H1 (cell line): ENCODE data around the gene ASPHD2. TPM values are rescaled to one million over a fixed set of nuclear protein-coding genes. Genes with fewer than 3 reads are reported as not detected.

Experiments used
- CTCF ChIA-PET: fragments of 300-600 bp; sonication (Branson Sonifier 250); formaldehyde crosslinking; loops from one replicate; lab custom pipeline; 2021; ENCODE audit not compliant: partially characterized antibody; lab: Charles Lee
- POLR2A ChIA-PET: fragments of 300-600 bp; sonication (Branson Sonifier 250); formaldehyde crosslinking; loops from one replicate; lab custom pipeline; 2021; ENCODE audit warnings: inconsistent platforms; ENCODE audit not compliant: partially characterized antibody; lab: Charles Lee
- DNase-seq, 2 experiments: peaks; one replicate each; pipeline versions ENCODE4 v3.0.0 to v3.0.0-alpha.2; 2010 to 2022; ENCODE audit warnings: low spot score in 2 of 2, low read depth in 1 of 2, mixed read lengths in 1 of 2
- FAIRE-seq: peaks from 2 replicates; lab custom pipeline; 2011; peaks lifted over from hg19 to GRCh38; lab: Jason Lieb, UNC
- H2AFZ ChIP-seq: 2 replicates; pipeline ENCODE4 v1.8.1; 2012; ENCODE audit warnings: low read length, inconsistent platforms
- H2AK5ac ChIP-seq: 2 replicates; pipeline ENCODE4 v1.6.1; 2013; ENCODE audit warnings: low read depth, low read length
- H2BK120ac ChIP-seq: replicated peaks from 2 replicates; pipeline ENCODE3; 2013; ENCODE audit warnings: low read depth, low read length, inconsistent platforms
- H2BK12ac ChIP-seq: 2 replicates; pipeline ENCODE4 v1.6.1; 2013; ENCODE audit warnings: low read depth, low read length
- H2BK15ac ChIP-seq: 2 replicates; pipeline ENCODE4 v1.6.1; 2013; ENCODE audit warnings: low read length
- H2BK20ac ChIP-seq: 2 replicates; pipeline ENCODE4 v1.6.1; 2013; ENCODE audit warnings: low read length
- H2BK5ac ChIP-seq: 2 replicates; pipeline ENCODE4 v1.6.1; 2013; ENCODE audit warnings: low read depth, low read length
- H3K14ac ChIP-seq: 2 replicates; pipeline ENCODE4 v1.6.1; 2013; ENCODE audit warnings: inconsistent platforms; ENCODE audit not compliant: insufficient read length
- H3K18ac ChIP-seq: 2 replicates; pipeline ENCODE4 v1.6.1; 2013; ENCODE audit warnings: low read length; ENCODE audit errors: extremely low read depth
- H3K23ac ChIP-seq: 2 replicates; pipeline ENCODE4 v1.6.1; 2013; ENCODE audit warnings: inconsistent platforms; ENCODE audit not compliant: insufficient read length
- H3K23me2 ChIP-seq: 2 replicates; pipeline ENCODE4 v1.6.1; 2013; ENCODE audit warnings: low read depth, low read length
- H3K27ac ChIP-seq: 2 replicates; pipeline ENCODE4 v1.6.1; 2011; ENCODE audit warnings: low read depth, low read length, inconsistent platforms
- H3K27me3 ChIP-seq, 4 experiments: replicated peaks in 1 of 4; 1 replicate in 1 of 4; 2 replicates in 3 of 4; pipeline versions ENCODE4 v1.6.1 to v1.8.1; 2011 to 2013; ENCODE audit warnings: low read length in 3 of 4, mild to moderate bottlenecking in 3 of 4, inconsistent platforms in 2 of 4, mixed read lengths in 2 of 4, moderate library complexity in 1 of 4; ENCODE audit not compliant: control insufficient read depth in 3 of 4, insufficient read depth in 3 of 4; ENCODE audit errors: extremely low read depth in 1 of 4
- H3K36me3 ChIP-seq, 4 experiments: 2 replicates each; pipeline versions ENCODE4 v1.6.1 to v1.8.1; 2011 to 2013; ENCODE audit warnings: mild to moderate bottlenecking in 4 of 4, low read length in 3 of 4, moderate library complexity in 2 of 4, control low read depth in 1 of 4, inconsistent platforms in 1 of 4; ENCODE audit not compliant: insufficient read depth in 4 of 4, control insufficient read depth in 2 of 4
- H3K4ac ChIP-seq: replicated peaks from 2 replicates; pipeline ENCODE3; 2013; ENCODE audit warnings: low read length, low read depth, mixed read lengths, inconsistent platforms; ENCODE audit not compliant: insufficient read length
- H3K4me1 ChIP-seq, 4 experiments: replicated peaks in 1 of 4; 1 replicate in 1 of 4; 2 replicates in 3 of 4; pipeline versions ENCODE4 v1.6.1 to v1.8.1; 2011 to 2013; ENCODE audit warnings: low read length in 3 of 4, inconsistent platforms in 2 of 4, mixed read lengths in 1 of 4; ENCODE audit not compliant: insufficient read depth in 4 of 4, control insufficient read depth in 3 of 4
- H3K4me2 ChIP-seq, 2 experiments: 2 replicates each; pipeline versions ENCODE4 v1.6.1 to v1.8.1; 2011 to 2013; ENCODE audit warnings: low read depth in 2 of 2, low read length in 2 of 2, control low read depth in 1 of 2, inconsistent platforms in 1 of 2, mild to moderate bottlenecking in 1 of 2; ENCODE audit not compliant: insufficient read depth in 1 of 2
- H3K4me3 ChIP-seq, 4 experiments: fragments of 200-600, 300-600 bp in 1 of 4; sonication (generic), shearing (Covaris generic), sonication (Bioruptor Twin) in 1 of 4; 2 replicates each; pipeline versions ENCODE4 v1.5.1 to v1.8.1; 2011 to 2016; ENCODE audit warnings: low read length in 4 of 4, low read depth in 3 of 4, control low read depth in 2 of 4, inconsistent platforms in 2 of 4, mild to moderate bottlenecking in 2 of 4, mixed read lengths in 1 of 4, moderate library complexity in 1 of 4; ENCODE audit not compliant: insufficient read depth in 2 of 4; ENCODE audit errors: extremely low read depth in 1 of 4
- H3K56ac ChIP-seq: replicated peaks from 2 replicates; pipeline ENCODE3; 2013; ENCODE audit warnings: low read depth, mild to moderate bottlenecking, mixed read lengths, low read length, inconsistent platforms; ENCODE audit not compliant: insufficient read length
- H3K79me1 ChIP-seq: 2 replicates; pipeline ENCODE4 v1.6.1; 2013; ENCODE audit warnings: low read depth, low read length, control low read depth
- H3K79me2 ChIP-seq, 2 experiments: 2 replicates each; pipeline versions ENCODE4 v1.6.1 to v1.8.1; 2012 to 2013; ENCODE audit warnings: low read length in 2 of 2, mild to moderate bottlenecking in 2 of 2, inconsistent platforms in 1 of 2; ENCODE audit not compliant: insufficient read depth in 2 of 2, control insufficient read depth in 1 of 2
- H3K9ac ChIP-seq, 4 experiments: replicated peaks in 1 of 4; 1 replicate in 1 of 4; 2 replicates in 3 of 4; pipeline versions ENCODE4 v1.6.1 to v1.8.1; 2011 to 2013; ENCODE audit warnings: low read depth in 3 of 4, low read length in 3 of 4, control low read depth in 2 of 4, mild to moderate bottlenecking in 2 of 4, moderate library complexity in 2 of 4, inconsistent platforms in 1 of 4; ENCODE audit errors: extremely low read depth in 1 of 4
- H3K9me3 ChIP-seq, 2 experiments: 2 replicates each; pipeline versions ENCODE4 v1.6.1 to v1.8.1; 2012 to 2013; ENCODE audit warnings: mild to moderate bottlenecking in 2 of 2, moderate library complexity in 2 of 2, control low read depth in 1 of 2, inconsistent platforms in 1 of 2, low read depth in 1 of 2, low read length in 1 of 2, mixed read lengths in 1 of 2; ENCODE audit not compliant: insufficient read depth in 2 of 2
- H4K20me1 ChIP-seq, 2 experiments: replicated peaks in 1 of 2; 2 replicates each; pipeline versions ENCODE3 to v1.8.1; 2011 to 2013; ENCODE audit warnings: inconsistent platforms in 2 of 2, low read length in 2 of 2, mild to moderate bottlenecking in 1 of 2; ENCODE audit not compliant: insufficient read depth in 2 of 2, control insufficient read depth in 1 of 2
- H4K5ac ChIP-seq: 2 replicates; pipeline ENCODE4 v1.6.1; 2013; ENCODE audit warnings: low read length, low read depth, mixed read lengths, inconsistent platforms; ENCODE audit not compliant: insufficient read length
- H4K8ac ChIP-seq: 2 replicates; pipeline ENCODE4 v1.8.0; 2013; ENCODE audit warnings: mild to moderate bottlenecking, moderate library complexity, low read length, inconsistent platforms; ENCODE audit not compliant: insufficient read depth; ENCODE audit errors: extremely low read depth
- H4K91ac ChIP-seq: replicated peaks from 2 replicates; pipeline ENCODE3; 2013; ENCODE audit warnings: low read length, mixed read lengths, inconsistent platforms; ENCODE audit not compliant: insufficient read length
- CBX8 ChIP-seq: fragments of 300-800, 300-1000 bp; sonication (generic); IDR thresholded peaks from 2 replicates; pipeline ENCODE4 v1.7.1; 2016; ENCODE audit warnings: low read depth, low read length, borderline replicate concordance
- HDAC6 ChIP-seq: IDR thresholded peaks from one replicate; pipeline ENCODE4 v1.7.1; 2012; ENCODE audit warnings: low read depth, mild to moderate bottlenecking, inconsistent platforms, low read length, moderate library complexity
- RFX5 ChIP-seq: IDR thresholded peaks from 2 replicates; pipeline ENCODE4 v1.6.1; 2011; ENCODE audit warnings: low read depth, low read length, improper control_type of control experiment, borderline replicate concordance
- SIN3A ChIP-seq, 2 experiments: IDR thresholded peaks in 1 of 2; conservative IDR thresholded peaks in 1 of 2; 2 replicates each; pipeline ENCODE4 v1.6.1; 2011 to 2012; ENCODE audit warnings: low read length in 2 of 2, improper control_type of control experiment in 1 of 2, low read depth in 1 of 2, mild to moderate bottlenecking in 1 of 2
- SP4 ChIP-seq: IDR thresholded peaks from 2 replicates; pipeline ENCODE4 v1.6.1; 2012; ENCODE audit warnings: low read length, inconsistent platforms
- TCF12 ChIP-seq: IDR thresholded peaks from 2 replicates; pipeline ENCODE4 v1.6.1; 2011; ENCODE audit warnings: low read depth, mild to moderate bottlenecking, low read length
- WGBS, 2 experiments: shearing (Covaris generic) in 1 of 2; methylation state at CpG; one replicate each; pipeline versions ENCODE4 v1.1.6 to v1.1.7; 2013 to 2015; ENCODE audit warnings: low lambda C conversion rate in 2 of 2, mixed read lengths in 2 of 2, inconsistent platforms in 1 of 2, low coverage in 1 of 2, missing lambda C conversion rate in 1 of 2; ENCODE audit not compliant: insufficient replicate concordance in 2 of 2, insufficient coverage in 1 of 2, insufficient read length in 1 of 2; ENCODE audit errors: extremely low coverage in 1 of 2, missing lambda C conversion rate in 1 of 2; 5-methylcytosine and 5-hydroxymethylcytosine counted together
- polyA plus RNA-seq, 7 experiments: library from polyadenylated mRNA; depleted of rRNA in 3 of 7; stranded (reverse) in 5 of 7; unstranded in 2 of 7; fragments of >200 nt in 5 of 7; fragments of 200-250 nt in 2 of 7; gene quantifications; 1 replicate in 5 of 7; 2 replicates in 1 of 7; 4 replicates in 1 of 7; pipeline versions ENCODE4 v1.2.1 to v1.2.3, GENCODE V29; 2011 to 2013; ENCODE audit warnings: missing spikeins in 2 of 7, mixed read lengths in 2 of 7
- total RNA-seq: library from RNA; stranded (reverse); fragmentation: NEBNext Ultra II Directional; extraction: Animal tissue kit (Norgen Biotek cat#: 25700); gene quantifications from 2 replicates; pipeline ENCODE4 v1.2.1, GENCODE V29; 2021
- TF ChIP-seq, protein P1 (sequence below), 3 experiments: IDR thresholded peaks; 1 replicate in 2 of 3; 2 replicates in 1 of 3; pipeline versions ENCODE4 v1.5.1 to v1.6.1; 2011; ENCODE audit warnings: low read length in 3 of 3, mild to moderate bottlenecking in 3 of 3, inconsistent platforms in 2 of 3, low read depth in 1 of 3, moderate library complexity in 1 of 3; ENCODE audit not compliant: insufficient read depth in 1 of 3; ENCODE audit errors: control extremely low read depth in 1 of 3

Gene ASPHD2
- total and polyA plus RNA-seq, 2 of the 8 experiments (the other 6 are each of a cell fraction or from before 2014, with no cell fraction given) = 7.2 to 11.0 TPM

DNA sequence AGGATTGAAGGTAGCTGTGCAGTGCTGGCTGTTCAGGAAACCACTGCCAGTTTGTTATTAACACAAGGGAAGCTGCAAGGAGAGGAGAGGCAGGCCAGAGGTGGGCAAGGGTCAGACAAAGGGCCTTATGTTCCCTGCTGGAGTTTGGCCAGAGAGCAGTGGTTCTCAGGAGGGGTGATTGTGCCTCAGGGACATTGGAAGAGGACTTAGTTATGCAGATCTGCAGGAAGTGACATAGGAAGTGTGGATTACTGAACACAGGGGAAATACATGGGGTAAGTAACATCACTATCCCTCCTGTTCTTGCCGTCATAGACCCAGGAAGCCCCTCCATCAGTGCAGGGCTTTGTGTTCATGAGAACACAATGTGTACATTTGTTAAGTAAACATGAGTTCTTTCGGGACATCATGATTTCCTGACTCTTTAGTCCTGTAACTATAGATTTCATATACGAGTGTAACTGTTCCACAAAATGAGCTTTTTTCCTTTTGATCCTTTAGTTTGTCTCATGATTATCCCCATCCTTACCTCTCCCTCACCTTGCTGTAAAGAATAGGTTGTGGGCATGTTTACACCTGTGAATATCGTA is 60.5 kb downstream of the ASPHD2 start:
- Histone ChIP-seq H3K23me2 (peaks cover under 1% of the 10 kb centered on the region; the same call in 1 of the 2 replicates), H2AK5ac (no peak overlapping the region), H3K79me1 (peaks cover 6% of the 10 kb centered on the region; the same call in 1 of the 2 replicates), H3K36me3 (peaks cover 33 to 63% (median 60%) of the 10 kb centered on the region in 4 experiments), H2BK15ac (no peak overlapping the region), H3K27ac (no peak overlapping the region), H3K18ac (no peak overlapping the region), H2BK120ac (no peak overlapping the region), H4K8ac (no peak overlapping the region), H3K79me2 (peaks cover 8 to 17% of the 10 kb centered on the region in 2 experiments), H3K23ac (no peak overlapping the region), H2AFZ (no peak overlapping the region), H2BK20ac (no peak overlapping the region), H3K4me3 (no peak overlapping the region), H3K9ac (no peak overlapping the region), H3K56ac (no peak overlapping the region), H3K27me3 (no peaks in the 10 kb centered on the region; a peak in 1 of 7 replicates), H3K4me1 (peaks cover 0 to 2% (median 0%) of the 10 kb centered on the region in 4 experiments; a peak in 1 of 7 replicates), H4K5ac (no peak overlapping the region), H2BK5ac (no peak overlapping the region), H3K14ac (no peak overlapping the region), H4K91ac (no peak overlapping the region), H3K4me2 (no peak overlapping the region), H4K20me1 (peaks cover 2 to 6% of the 10 kb centered on the region in 2 experiments), H2BK12ac (no peak overlapping the region), H3K9me3 (no peaks in the 10 kb centered on the region), H3K4ac (no peak overlapping the region)
- no peak for DNase-seq
- no peak for FAIRE-seq
- CTCF ChIA-PET = interaction anchor here (0.8 to 4.8 kb wide), 3 partner anchors 12 to 121 kb away, joined by 3 to 24 read pairs (median 6); no protein-coding TSS in a partner anchor
- TF ChIP-seq HDAC6 = no peak
- TF ChIP-seq SIN3A (conservative IDR thresholded peaks at IDR 0.05 in 1 of 2, IDR thresholded peaks at IDR 0.05 in 1 of 2; ENCODE audit: low read depth in 1 of 2, low read length in 2 of 2) = no peak
- no peak for TF ChIP-seq RFX5
- TF ChIP-seq CBX8 = no peak
- TF ChIP-seq TCF12 = no peak
- TF ChIP-seq SP4 = no peak
- TF ChIP-seq, protein P1, sequence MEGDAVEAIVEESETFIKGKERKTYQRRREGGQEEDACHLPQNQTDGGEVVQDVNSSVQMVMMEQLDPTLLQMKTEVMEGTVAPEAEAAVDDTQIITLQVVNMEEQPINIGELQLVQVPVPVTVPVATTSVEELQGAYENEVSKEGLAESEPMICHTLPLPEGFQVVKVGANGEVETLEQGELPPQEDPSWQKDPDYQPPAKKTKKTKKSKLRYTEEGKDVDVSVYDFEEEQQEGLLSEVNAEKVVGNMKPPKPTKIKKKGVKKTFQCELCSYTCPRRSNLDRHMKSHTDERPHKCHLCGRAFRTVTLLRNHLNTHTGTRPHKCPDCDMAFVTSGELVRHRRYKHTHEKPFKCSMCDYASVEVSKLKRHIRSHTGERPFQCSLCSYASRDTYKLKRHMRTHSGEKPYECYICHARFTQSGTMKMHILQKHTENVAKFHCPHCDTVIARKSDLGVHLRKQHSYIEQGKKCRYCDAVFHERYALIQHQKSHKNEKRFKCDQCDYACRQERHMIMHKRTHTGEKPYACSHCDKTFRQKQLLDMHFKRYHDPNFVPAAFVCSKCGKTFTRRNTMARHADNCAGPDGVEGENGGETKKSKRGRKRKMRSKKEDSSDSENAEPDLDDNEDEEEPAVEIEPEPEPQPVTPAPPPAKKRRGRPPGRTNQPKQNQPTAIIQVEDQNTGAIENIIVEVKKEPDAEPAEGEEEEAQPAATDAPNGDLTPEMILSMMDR (IDR thresholded peaks at IDR 0.05; ENCODE audit: control extremely low read depth in 1 of 3, insufficient read depth in 1 of 3, low read depth in 1 of 3, low read length in 3 of 3) = no peak
- WGBS, 2 experiments = 83% methylated on average over 4 of the region's 4 CpGs; no CpG with 5 or more reads in 1 of the 2 experiments
- POLR2A ChIA-PET = interaction anchor here (0.6 to 2.0 kb wide), 8 partner anchors 9 to 601 kb away, joined by 3 to 8 read pairs (median 4); partner anchors contain the start of gene TFIP11
